Upper lobe of left lung (tissue), 4 donors: ENCODE measurements around the gene OLR1.

Experiments
- POLR2A ChIP-seq, 4 donors: fragments of 450-650 bp; IDR thresholded peaks; one replicate each; pipeline ENCODE4 v1.5.1; 2016 to 2017; ENCODE audit warnings: antibody characterized with exemption in 4 of 4, mild to moderate bottlenecking in 2 of 4
- POLR2AphosphoS5 ChIP-seq, 2 donors: sonication (generic); formaldehyde crosslinking; IDR thresholded peaks; one replicate each; pipeline ENCODE4 v1.5.1; 2017; ENCODE audit warnings: antibody characterized with exemption in 2 of 2
- TF ChIP-seq, protein P1 (sequence below), 6 experiments: fragments of 450-650 bp in 4 of 6; fragments of 200-600 bp in 2 of 6; sonication (generic) in 2 of 6; IDR thresholded peaks; one replicate each; pipeline ENCODE4 v1.5.1; 2016 to 2019; ENCODE audit warnings: antibody characterized with exemption in 6 of 6

DNA sequence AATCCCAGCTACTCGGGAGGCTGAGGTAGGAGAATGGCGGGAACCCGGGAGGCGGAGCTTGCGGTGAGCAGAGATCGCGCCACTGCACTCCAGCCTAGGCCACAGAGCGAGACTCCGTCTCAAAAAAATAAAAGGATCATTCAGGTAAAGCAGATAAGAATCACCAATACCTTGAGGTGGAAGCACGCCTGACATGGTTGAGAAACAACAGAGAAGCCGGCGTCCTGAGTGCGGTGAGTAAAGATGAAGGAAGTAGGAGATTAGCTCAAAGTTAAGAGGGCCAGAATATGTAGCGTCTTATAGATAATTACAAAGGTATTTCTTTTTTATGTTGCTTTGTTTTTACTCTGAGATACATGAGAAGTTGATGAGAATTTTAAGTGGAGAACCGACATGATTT lies 56.6 kb downstream of the OLR1 start:
- TF ChIP-seq POLR2AphosphoS5 (IDR thresholded peaks at IDR 0.05) (no peak), POLR2A (IDR thresholded peaks at IDR 0.05) (no peak)
- TF ChIP-seq, protein P1, sequence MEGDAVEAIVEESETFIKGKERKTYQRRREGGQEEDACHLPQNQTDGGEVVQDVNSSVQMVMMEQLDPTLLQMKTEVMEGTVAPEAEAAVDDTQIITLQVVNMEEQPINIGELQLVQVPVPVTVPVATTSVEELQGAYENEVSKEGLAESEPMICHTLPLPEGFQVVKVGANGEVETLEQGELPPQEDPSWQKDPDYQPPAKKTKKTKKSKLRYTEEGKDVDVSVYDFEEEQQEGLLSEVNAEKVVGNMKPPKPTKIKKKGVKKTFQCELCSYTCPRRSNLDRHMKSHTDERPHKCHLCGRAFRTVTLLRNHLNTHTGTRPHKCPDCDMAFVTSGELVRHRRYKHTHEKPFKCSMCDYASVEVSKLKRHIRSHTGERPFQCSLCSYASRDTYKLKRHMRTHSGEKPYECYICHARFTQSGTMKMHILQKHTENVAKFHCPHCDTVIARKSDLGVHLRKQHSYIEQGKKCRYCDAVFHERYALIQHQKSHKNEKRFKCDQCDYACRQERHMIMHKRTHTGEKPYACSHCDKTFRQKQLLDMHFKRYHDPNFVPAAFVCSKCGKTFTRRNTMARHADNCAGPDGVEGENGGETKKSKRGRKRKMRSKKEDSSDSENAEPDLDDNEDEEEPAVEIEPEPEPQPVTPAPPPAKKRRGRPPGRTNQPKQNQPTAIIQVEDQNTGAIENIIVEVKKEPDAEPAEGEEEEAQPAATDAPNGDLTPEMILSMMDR (IDR thresholded peaks at IDR 0.05): no peak
